ENCODE results near the gene PEX5L.

DNA sequence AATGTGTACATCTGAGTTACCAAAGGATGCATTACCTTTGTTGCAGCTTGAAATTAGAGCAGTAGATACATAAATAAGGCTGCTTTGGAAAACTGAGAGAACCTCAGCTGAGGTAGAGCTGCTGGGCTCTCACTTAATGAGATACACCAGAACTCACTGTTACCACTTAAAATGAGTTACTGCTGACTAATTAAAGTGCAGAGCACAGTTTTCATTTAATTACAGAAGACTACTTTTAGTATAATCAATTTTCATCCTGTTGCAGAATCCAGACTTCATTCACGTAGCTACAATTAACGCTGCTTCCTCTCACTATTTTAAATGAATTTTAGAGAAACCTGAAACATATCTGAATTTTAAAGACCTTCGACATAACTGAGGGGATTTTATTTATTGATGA is 214.4 kb downstream of the PEX5L start:
- no peak for TF ChIP-seq EP300 (IDR thresholded peaks at IDR 0.05)
- TF ChIP-seq, protein P1, sequence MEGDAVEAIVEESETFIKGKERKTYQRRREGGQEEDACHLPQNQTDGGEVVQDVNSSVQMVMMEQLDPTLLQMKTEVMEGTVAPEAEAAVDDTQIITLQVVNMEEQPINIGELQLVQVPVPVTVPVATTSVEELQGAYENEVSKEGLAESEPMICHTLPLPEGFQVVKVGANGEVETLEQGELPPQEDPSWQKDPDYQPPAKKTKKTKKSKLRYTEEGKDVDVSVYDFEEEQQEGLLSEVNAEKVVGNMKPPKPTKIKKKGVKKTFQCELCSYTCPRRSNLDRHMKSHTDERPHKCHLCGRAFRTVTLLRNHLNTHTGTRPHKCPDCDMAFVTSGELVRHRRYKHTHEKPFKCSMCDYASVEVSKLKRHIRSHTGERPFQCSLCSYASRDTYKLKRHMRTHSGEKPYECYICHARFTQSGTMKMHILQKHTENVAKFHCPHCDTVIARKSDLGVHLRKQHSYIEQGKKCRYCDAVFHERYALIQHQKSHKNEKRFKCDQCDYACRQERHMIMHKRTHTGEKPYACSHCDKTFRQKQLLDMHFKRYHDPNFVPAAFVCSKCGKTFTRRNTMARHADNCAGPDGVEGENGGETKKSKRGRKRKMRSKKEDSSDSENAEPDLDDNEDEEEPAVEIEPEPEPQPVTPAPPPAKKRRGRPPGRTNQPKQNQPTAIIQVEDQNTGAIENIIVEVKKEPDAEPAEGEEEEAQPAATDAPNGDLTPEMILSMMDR (IDR thresholded peaks at IDR 0.05), result no peak

Data from tibial nerve (tissue), 4 donors.